Daoy (cell line): ENCODE data around the gene SEC16B. TPM values are rescaled to one million over a fixed set of nuclear protein-coding genes. Genes with fewer than 3 reads are reported as not detected.

ENCODE experiments used
- DNase-seq: peaks from one replicate; pipeline ENCODE4 v3.0.0-alpha.2; 2015; ENCODE audit warnings: low read depth
- total RNA-seq: library from RNA; depleted of rRNA; stranded (reverse); fragments of >200 nt; shearing (Covaris generic); gene quantifications from 2 replicates; pipeline ENCODE4 v1.2.3, GENCODE V29; 2014; rRNA removed

SEC16B gene
- total RNA-seq, 1 experiment from 2014 or later: 0.46 TPM

GRCh38 chr1:177907000-177907399, 62.9 kb downstream of the SEC16B start:
- no peak for DNase-seq

- no peak for DNase-seq
Measured at GRCh38 chr1:177905686-177906085, 64.2 kb downstream of the SEC16B start.

DNA sequence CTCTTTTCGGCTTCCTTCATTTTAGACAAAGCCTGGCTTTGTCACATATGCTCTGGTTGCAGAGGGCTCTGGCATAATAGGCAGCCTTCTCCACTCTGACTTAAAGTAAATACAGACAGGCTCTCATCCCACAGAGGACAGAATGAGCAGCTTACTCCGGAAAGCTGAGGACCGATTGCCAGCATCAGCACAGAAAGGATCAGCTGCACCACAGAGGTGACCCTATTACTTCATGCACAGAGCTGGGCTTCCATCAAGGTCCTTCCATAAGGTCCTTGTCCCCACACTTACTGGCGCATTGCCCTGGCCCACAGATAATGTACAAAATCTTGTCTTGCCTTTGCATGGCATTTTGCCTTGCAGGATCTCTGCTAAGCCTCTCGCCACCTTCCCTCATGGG, 67.6 kb downstream of the SEC16B start:
- no peak for DNase-seq

- no peak for DNase-seq
Measured at GRCh38 chr1:177897998-177898654, 71.7 kb downstream of the SEC16B start.

GRCh38 chr1:177897281-177897997, 72.4 kb downstream of the SEC16B start:
- DNase-seq: no peak

Other genes with a start within 250 kb of the SEC16B start
- gene RASAL2, start 124.0 kb upstream of the SEC16B start, total RNA-seq: 6.2 and 12.2 TPM in 2 replicates